GM19372 (cell line): ENCODE results near the gene ADRA2A.

Experiments used
- ATAC-seq: cut with Tn5 transposase; IDR thresholded peaks from one replicate; pipeline ENCODE4 v1.9.1; 2021; ENCODE audit warnings: mild to moderate bottlenecking, low read depth, moderate library complexity; ENCODE audit not compliant: unreplicated experiment

The ADRA2A gene

DNA sequence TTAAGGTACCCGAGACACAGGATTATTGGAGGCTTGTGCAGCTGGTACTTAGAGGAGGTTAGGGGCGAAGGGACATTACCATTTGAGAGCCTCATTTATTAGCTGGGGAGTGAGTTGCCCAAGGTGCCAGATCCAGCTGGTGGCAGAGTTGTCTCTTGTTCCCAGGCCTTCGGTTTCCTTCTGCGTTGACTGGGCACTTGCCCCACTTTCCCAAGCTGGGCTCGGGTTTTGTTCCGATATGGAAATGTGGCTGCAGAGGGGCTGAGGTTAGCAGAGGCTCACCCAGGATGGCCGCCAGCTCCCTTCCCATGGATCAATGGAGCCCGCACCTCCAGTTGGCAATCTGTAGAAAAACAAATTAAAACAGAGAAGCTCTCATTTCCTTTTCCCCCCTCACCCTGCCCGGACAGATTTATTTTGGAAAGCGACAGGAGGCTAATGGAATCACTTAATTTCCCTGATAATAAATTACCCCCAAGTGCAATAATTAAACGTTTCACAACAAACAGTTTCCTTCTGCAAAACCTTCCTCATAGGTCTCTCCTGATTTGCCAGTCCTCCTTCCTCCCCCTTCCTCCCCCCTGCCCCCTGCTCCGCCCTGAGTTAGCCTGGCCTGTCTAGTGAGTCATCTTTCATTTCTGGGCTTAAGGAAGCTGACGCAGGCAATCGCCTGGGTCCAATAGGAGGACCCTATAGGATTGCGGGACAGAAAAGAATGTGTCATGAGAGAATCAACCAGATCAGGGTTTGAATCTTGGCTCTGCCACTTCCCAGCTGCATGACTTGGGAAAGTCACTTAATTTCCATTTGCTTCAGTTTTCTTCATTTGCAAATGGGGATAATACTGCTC lies 51.7 kb downstream of the ADRA2A start:
- no peak for ATAC-seq

DNA sequence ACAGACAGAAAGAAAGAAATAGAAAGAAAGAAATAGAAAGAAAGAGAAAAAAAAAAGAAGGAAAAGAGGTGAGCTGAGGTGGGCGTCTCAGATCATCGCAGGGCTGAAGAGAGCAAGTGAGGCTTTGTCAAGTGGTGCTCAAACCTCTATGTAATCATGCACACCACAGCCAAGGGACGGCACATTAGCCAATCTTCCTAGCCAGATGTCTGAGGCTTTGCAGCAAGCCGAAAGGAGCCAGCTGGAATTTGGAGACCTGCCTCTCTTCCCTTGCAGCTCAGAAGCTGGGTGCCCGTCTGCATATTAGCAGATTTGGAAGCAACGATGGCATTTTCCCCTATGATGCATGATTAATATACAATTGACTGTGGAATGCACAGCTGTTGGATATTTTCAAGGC lies 52.5 kb downstream of the ADRA2A start:
- ATAC-seq = no peak

DNA sequence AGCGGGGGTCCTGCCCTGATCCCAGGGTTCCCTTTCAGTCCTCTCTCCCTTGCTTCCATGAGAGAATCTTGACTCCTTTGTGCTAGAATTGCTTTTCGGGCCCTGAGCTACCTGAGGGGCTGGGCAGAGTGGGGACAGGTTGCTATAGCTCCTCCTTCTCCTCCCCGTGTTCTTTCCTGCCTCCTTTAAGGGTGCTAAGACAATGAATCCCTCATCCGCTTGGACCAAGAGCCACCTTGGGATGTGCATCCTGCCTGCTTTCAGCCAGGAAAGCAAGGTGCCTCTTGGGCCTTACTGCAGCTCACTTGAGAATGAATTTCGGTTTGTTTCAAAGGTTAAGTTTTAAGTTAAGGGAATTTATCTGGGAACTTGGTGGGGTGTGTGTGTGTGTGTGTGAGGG lies 53.6 kb downstream of the ADRA2A start:
- ATAC-seq = no peak
